ENCODE data around the gene ZNF254.

ZNF254 gene

DNA sequence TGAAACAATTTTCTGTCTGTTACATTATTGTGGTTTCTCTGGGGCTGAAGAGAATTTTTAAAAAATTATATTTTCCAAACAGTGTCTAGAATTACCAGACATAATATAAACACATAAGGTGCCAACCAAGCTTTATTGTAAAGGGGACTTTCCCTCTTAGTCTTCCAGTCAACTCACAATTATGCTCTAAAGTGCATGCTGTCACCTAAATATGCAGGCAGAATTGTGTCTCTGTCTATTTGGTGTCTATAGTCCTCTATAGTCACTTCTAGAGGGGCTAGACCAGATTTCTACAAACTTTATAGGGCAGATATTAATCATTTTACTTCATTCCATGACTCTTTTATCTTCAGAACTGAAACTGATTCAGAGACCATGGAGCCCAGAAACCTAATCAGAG is 12.8 kb downstream of the ZNF254 start:
- TF ChIP-seq FOXP2 (optimal IDR thresholded peaks at IDR 0.05; ENCODE audit: borderline replicate concordance, extremely low read depth, extremely low read length, insufficient read depth) = no peak
- no peak for TF ChIP-seq SIN3A (IDR thresholded peaks at IDR 0.05; ENCODE audit: borderline replicate concordance, insufficient read depth, low read length)
- no peak for TF ChIP-seq TAF1 (IDR thresholded peaks at IDR 0.05; ENCODE audit: borderline replicate concordance, insufficient read depth, low read length)
- TF ChIP-seq POLR2AphosphoS5 (IDR thresholded peaks at IDR 0.05; ENCODE audit: low read depth, low read length) = no peak
- TF ChIP-seq, protein P1, sequence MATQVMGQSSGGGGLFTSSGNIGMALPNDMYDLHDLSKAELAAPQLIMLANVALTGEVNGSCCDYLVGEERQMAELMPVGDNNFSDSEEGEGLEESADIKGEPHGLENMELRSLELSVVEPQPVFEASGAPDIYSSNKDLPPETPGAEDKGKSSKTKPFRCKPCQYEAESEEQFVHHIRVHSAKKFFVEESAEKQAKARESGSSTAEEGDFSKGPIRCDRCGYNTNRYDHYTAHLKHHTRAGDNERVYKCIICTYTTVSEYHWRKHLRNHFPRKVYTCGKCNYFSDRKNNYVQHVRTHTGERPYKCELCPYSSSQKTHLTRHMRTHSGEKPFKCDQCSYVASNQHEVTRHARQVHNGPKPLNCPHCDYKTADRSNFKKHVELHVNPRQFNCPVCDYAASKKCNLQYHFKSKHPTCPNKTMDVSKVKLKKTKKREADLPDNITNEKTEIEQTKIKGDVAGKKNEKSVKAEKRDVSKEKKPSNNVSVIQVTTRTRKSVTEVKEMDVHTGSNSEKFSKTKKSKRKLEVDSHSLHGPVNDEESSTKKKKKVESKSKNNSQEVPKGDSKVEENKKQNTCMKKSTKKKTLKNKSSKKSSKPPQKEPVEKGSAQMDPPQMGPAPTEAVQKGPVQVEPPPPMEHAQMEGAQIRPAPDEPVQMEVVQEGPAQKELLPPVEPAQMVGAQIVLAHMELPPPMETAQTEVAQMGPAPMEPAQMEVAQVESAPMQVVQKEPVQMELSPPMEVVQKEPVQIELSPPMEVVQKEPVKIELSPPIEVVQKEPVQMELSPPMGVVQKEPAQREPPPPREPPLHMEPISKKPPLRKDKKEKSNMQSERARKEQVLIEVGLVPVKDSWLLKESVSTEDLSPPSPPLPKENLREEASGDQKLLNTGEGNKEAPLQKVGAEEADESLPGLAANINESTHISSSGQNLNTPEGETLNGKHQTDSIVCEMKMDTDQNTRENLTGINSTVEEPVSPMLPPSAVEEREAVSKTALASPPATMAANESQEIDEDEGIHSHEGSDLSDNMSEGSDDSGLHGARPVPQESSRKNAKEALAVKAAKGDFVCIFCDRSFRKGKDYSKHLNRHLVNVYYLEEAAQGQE (IDR thresholded peaks at IDR 0.05; ENCODE audit: insufficient read depth in 1 of 2, low read depth in 2 of 2, low read length in 2 of 2) = no peak

DNA sequence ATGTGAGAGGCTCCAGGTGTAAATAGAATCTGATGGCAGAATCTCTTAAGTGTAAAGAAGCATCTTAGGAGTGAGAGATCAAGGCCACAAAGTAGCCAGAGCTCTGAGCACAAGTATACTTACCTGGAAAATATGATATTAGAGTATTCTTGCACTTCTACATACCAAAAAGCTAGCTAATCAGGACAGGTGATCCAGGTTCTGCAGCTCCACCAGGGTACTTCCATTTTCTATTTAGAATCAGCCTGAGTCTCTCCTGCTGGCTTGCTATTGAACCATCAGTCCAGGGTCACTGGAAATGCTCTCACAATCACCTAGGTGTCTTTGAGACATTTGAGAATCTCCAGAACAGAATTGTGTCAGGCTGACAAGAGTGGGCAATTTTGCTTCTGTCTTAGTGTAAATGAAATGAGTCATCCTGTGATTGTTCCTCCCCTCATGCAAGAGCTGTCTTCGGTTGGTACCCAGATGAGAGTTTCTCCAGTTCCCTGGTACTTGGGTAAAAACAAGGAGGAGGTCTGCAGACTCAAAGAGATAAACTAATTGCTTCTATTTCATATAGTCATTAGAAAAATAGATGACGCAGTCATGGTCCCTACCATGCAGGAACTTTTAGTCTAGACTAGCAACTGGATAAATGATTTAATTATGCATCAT is 14.6 kb downstream of the ZNF254 start:
- TF ChIP-seq SIN3A (IDR thresholded peaks at IDR 0.05; ENCODE audit: borderline replicate concordance, insufficient read depth, low read length) (no peak), FOXP2 (optimal IDR thresholded peaks at IDR 0.05; ENCODE audit: borderline replicate concordance, extremely low read depth, extremely low read length, insufficient read depth) (no peak), TAF1 (IDR thresholded peaks at IDR 0.05; ENCODE audit: borderline replicate concordance, insufficient read depth, low read length) (no peak), POLR2AphosphoS5 (IDR thresholded peaks at IDR 0.05; ENCODE audit: low read depth, low read length) (no peak)
- TF ChIP-seq, protein P1 (IDR thresholded peaks at IDR 0.05; ENCODE audit: insufficient read depth in 1 of 2, low read depth in 2 of 2, low read length in 2 of 2) = no peak

DNA sequence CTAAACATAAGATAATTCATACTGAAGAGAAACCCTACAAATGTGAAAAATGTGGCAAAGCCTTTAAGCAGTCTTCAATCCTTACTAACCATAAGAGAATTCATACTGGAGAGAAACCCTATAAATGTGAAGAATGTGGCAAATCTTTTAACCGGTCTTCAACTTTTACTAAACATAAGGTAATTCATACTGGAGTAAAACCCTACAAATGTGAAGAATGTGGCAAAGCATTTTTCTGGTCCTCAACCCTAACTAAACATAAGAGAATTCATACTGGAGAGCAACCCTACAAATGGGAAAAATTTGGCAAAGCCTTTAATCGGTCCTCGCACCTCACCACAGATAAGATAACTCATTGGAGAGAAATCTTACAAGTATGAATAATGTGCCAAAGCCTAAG is 40.6 kb downstream of the ZNF254 start:
- TF ChIP-seq FOXP2 (optimal IDR thresholded peaks at IDR 0.05; ENCODE audit: borderline replicate concordance, extremely low read depth, extremely low read length, insufficient read depth) (no peak), SIN3A (IDR thresholded peaks at IDR 0.05; ENCODE audit: borderline replicate concordance, insufficient read depth, low read length) (no peak), POLR2AphosphoS5 (IDR thresholded peaks at IDR 0.05; ENCODE audit: low read depth, low read length) (no peak), TAF1 (IDR thresholded peaks at IDR 0.05; ENCODE audit: borderline replicate concordance, insufficient read depth, low read length) (no peak)
- TF ChIP-seq, protein P1 (IDR thresholded peaks at IDR 0.05; ENCODE audit: insufficient read depth in 1 of 2, low read depth in 2 of 2, low read length in 2 of 2) = no peak

DNA sequence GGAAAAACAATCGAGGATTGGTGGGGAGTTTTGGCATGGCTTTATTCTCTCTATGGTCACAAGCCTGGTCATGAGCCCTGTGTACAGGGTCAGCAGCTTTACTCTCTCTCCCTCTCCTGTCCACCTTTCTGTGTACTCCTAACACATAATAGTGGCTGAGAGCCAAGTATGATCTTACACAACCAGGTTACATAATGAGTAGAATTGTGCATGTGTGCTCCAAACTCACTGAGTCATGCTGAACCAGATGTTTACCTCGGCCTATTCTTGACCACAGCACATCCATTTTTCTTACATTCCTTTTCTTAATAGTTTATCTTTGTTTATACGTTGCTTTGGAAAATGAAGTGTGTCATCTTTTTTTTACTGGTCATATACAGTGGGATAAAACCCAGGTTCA is 53.1 kb downstream of the ZNF254 start:
- TF ChIP-seq POLR2AphosphoS5 (IDR thresholded peaks at IDR 0.05; ENCODE audit: low read depth, low read length) = no peak
- no peak for TF ChIP-seq FOXP2 (optimal IDR thresholded peaks at IDR 0.05; ENCODE audit: borderline replicate concordance, extremely low read depth, extremely low read length, insufficient read depth)
- TF ChIP-seq TAF1 (IDR thresholded peaks at IDR 0.05; ENCODE audit: borderline replicate concordance, insufficient read depth, low read length) = no peak
- no peak for TF ChIP-seq SIN3A (IDR thresholded peaks at IDR 0.05; ENCODE audit: borderline replicate concordance, insufficient read depth, low read length)
- TF ChIP-seq, protein P1 (IDR thresholded peaks at IDR 0.05; ENCODE audit: insufficient read depth in 1 of 2, low read depth in 2 of 2, low read length in 2 of 2) = no peak

Data from PFSK-1 (cell line).